Panc1 (cell line): ENCODE data around the gene GGA2. TPM values are rescaled to one million over a fixed set of nuclear protein-coding genes. Genes with fewer than 3 reads are reported as not detected.

Experiments
- ATAC-seq: fragments of 200-7000 bp; cut with Tn5 transposase; 2 replicates; pipeline ENCODE4 v1.9.1; 2020; ENCODE audit warnings: mild to moderate bottlenecking, moderate library complexity
- BruUV-seq: library from RNA; stranded (reverse); fragments of 400-500 nt; replicated peaks from 2 replicates; lab custom pipeline; 2021; lab: Mats Ljungman, UMichigan
- CTCF ChIA-PET: fragments of 300-600 bp; sonication (Branson Sonifier 250); formaldehyde crosslinking; loops from one replicate; lab custom pipeline; 2022; ENCODE audit warnings: antibody characterized with exemption; lab: Charles Lee
- POLR2A ChIA-PET: fragments of 300-600 bp; sonication (Branson Sonifier 250); formaldehyde crosslinking; loops from one replicate; lab custom pipeline; 2022; ENCODE audit warnings: antibody characterized with exemption; lab: Charles Lee
- DNase-seq: peaks from one replicate; pipeline ENCODE4 v3.0.0-alpha.2; 2010; ENCODE audit warnings: low read depth, low spot score
- H3K27ac ChIP-seq: 2 replicates; pipeline ENCODE4 v1.5.1; 2011; ENCODE audit warnings: mild to moderate bottlenecking, low read length, inconsistent platforms
- H3K27me3 ChIP-seq: fragments of 200-500 bp; sonication (Bioruptor generic); 2 replicates; pipeline ENCODE4 v1.6.0; 2014; ENCODE audit warnings: low read length, inconsistent platforms; ENCODE audit not compliant: control insufficient read depth, insufficient read depth
- H3K36me3 ChIP-seq: fragments of 200-500 bp; sonication (Bioruptor generic); 2 replicates; pipeline ENCODE4 v1.5.1; 2014; ENCODE audit warnings: inconsistent platforms, mild to moderate bottlenecking, low read length, moderate library complexity; ENCODE audit not compliant: control insufficient read depth, insufficient read depth
- H3K4me1 ChIP-seq: 2 replicates; pipeline ENCODE4 v1.5.1; 2011; ENCODE audit warnings: inconsistent platforms, mild to moderate bottlenecking, low read length, moderate library complexity; ENCODE audit not compliant: control insufficient read depth, insufficient read depth
- H3K4me3 ChIP-seq, 2 experiments: 2 replicates each; pipeline ENCODE4 v1.5.1; 2011 to 2012; ENCODE audit warnings: low read depth in 2 of 2, low read length in 2 of 2, mild to moderate bottlenecking in 2 of 2, inconsistent platforms in 1 of 2, moderate library complexity in 1 of 2
- H3K9me3 ChIP-seq: fragments of 200-500 bp; sonication (Bioruptor generic); 2 replicates; pipeline ENCODE4 v1.5.1; 2014; ENCODE audit warnings: low read depth, mild to moderate bottlenecking, inconsistent platforms, low read length, moderate library complexity; ENCODE audit not compliant: control insufficient read depth, insufficient read depth
- CTCF ChIP-seq: fragments of 450-650 bp; IDR thresholded peaks from 2 replicates; pipeline ENCODE4 v1.5.1; 2017; ENCODE audit warnings: mild to moderate bottlenecking
- POLR2AphosphoS5 ChIP-seq: IDR thresholded peaks from 2 replicates; pipeline ENCODE4 v1.6.1; 2012; ENCODE audit warnings: mild to moderate bottlenecking, low read depth, low read length, moderate library complexity
- REST ChIP-seq, 2 experiments: IDR thresholded peaks; 2 replicates each; pipeline ENCODE4 v1.6.1; 2011 to 2012; ENCODE audit warnings: low read depth in 2 of 2, control low read depth in 1 of 2, low read length in 1 of 2, mild to moderate bottlenecking in 1 of 2, moderate library complexity in 1 of 2; ENCODE audit not compliant: insufficient read depth in 1 of 2
- SIN3A ChIP-seq: IDR thresholded peaks from 2 replicates; pipeline ENCODE4 v1.6.1; 2012; ENCODE audit warnings: low read depth, mild to moderate bottlenecking, low read length, moderate library complexity, borderline replicate concordance; ENCODE audit not compliant: insufficient read depth
- TCF7L2 ChIP-seq: IDR thresholded peaks from 2 replicates; pipeline ENCODE4 v1.6.1; 2011; ENCODE audit warnings: mild to moderate bottlenecking, low read depth, low read length, inconsistent platforms
- in situ Hi-C: cut with HindIII; loops from 2 replicates; pipeline ENCODE4 v1.10.0; 2016; ENCODE audit warnings: low sequenced_read_pairs, low pct_unique_long_range_greater_than_20kb
- intact Hi-C: fragments of 100-400 bp; cut with micrococcal nuclease; formaldehyde crosslinking; loops from one replicate; pipeline ENCODE4 v1.10.0; 2022; ENCODE audit not compliant: unreplicated experiment
- total RNA-seq: library from RNA; stranded (reverse); gene quantifications from one replicate; pipeline ENCODE4 v1.2.1, GENCODE V29; 2021; ENCODE audit not compliant: unreplicated experiment

The GGA2 gene
- total RNA-seq, 1 experiment from 2014 or later: 100 TPM

GRCh38 chr16:23476289-23476688 lies 34.0 kb downstream of the GGA2 start:
- Histone ChIP-seq H3K9me3 (no peaks in the 10 kb centered on the region), H3K4me1 (no peaks in the 10 kb centered on the region), H3K27me3 (no peaks in the 10 kb centered on the region), H3K4me3 (no peak overlapping the region), H3K36me3 (peaks cover 18% of the 10 kb centered on the region), H3K27ac (no peak overlapping the region)
- ChIA-PET CTCF (no interaction called here), POLR2A (no interaction called here)
- TSS peak; percentile 40 for BruUV-seq
- no peak for TF ChIP-seq SIN3A
- DNase-seq: no peak
- in situ Hi-C loops (no loop called here), intact Hi-C loops (no loop called here)
- no peak for ATAC-seq

GRCh38 chr16:23469814-23470213 lies 40.5 kb downstream of the GGA2 start:
- CTCF ChIA-PET: no interaction called here
- Histone ChIP-seq H3K27me3 (no peaks in the 10 kb centered on the region), H3K9me3 (no peaks in the 10 kb centered on the region), H3K4me3 (no peak overlapping the region), H3K27ac (no peak overlapping the region), H3K4me1 (0 out of 2 replicates have a peak, but pooled peaks cover 2% of the 10 kb centered on the region), H3K36me3 (peaks cover 14% of the 10 kb centered on the region)
- no peak for TF ChIP-seq TCF7L2
- no peak for TF ChIP-seq SIN3A
- TF ChIP-seq CTCF: no peak
- in situ Hi-C loops (no loop called here), intact Hi-C loops (no loop called here)
- no TSS peak for BruUV-seq
- DNase-seq (no peak), ATAC-seq (peak; percentile 54; the same call in 1 of the 2 replicates)
- POLR2A ChIA-PET: no interaction called here

GRCh38 chr16:23466162-23466885 lies 44.0 kb downstream of the GGA2 start:
- Histone ChIP-seq H3K4me1 (0 out of 2 replicates have a peak, but pooled peaks cover 2% of the 10 kb centered on the region), H3K9me3 (no peaks in the 10 kb centered on the region), H3K4me3 (no peak overlapping the region), H3K27ac (no peak overlapping the region), H3K36me3 (peaks cover 8% of the 10 kb centered on the region; the same call in 1 of the 2 replicates), H3K27me3 (no peaks in the 10 kb centered on the region)
- in situ Hi-C loops: no loop called here
- intact Hi-C loops: no loop called here
- TF ChIP-seq POLR2AphosphoS5 (no peak), REST (IDR thresholded peaks at IDR 0.05; ENCODE audit: insufficient read depth in 1 of 2, low read depth in 2 of 2, low read length in 1 of 2) (no peak), TCF7L2 (no peak), CTCF (no peak), SIN3A (no peak)
- no TSS peak for BruUV-seq
- CTCF ChIA-PET: no interaction called here
- DNase-seq (peak; percentile 87), ATAC-seq (peak; percentile 80)
- POLR2A ChIA-PET: no interaction called here
